GM12865 (cell line): ENCODE results near the gene SECTM1.

ENCODE experiments used
- DNase-seq: peaks from one replicate; pipeline ENCODE4 v3.0.0; 2010; ENCODE audit warnings: low read depth
- H3K4me3 ChIP-seq: 2 replicates; pipeline ENCODE4 v1.5.1; 2011; ENCODE audit warnings: mild to moderate bottlenecking, low read depth, low read length, control low read depth
- CTCF ChIP-seq: IDR thresholded peaks from 2 replicates; pipeline ENCODE4 v1.5.1; 2011; ENCODE audit warnings: low read length, control low read depth, low read depth, inconsistent platforms; ENCODE audit not compliant: insufficient read depth; ENCODE audit errors: missing control alignments

The SECTM1 gene

GRCh38 chr17:82313195-82314011, 20.2 kb downstream of the SECTM1 start:
- no peak for TF ChIP-seq CTCF
- H3K4me3 ChIP-seq, result no peak overlapping the region
- DNase-seq, result no peak

- TF ChIP-seq CTCF, result no peak
- DNase-seq, result no peak
- no peak overlapping the region for H3K4me3 ChIP-seq
Measured at GRCh38 chr17:82311971-82312370, 21.6 kb downstream of the SECTM1 start.

GRCh38 chr17:82310877-82311276, 22.7 kb downstream of the SECTM1 start:
- H3K4me3 ChIP-seq, result no peak overlapping the region
- TF ChIP-seq CTCF, result no peak
- DNase-seq, result no peak

GRCh38 chr17:82309656-82310570, 23.7 kb downstream of the SECTM1 start:
- TF ChIP-seq CTCF, result no peak
- no peak overlapping the region for H3K4me3 ChIP-seq

GRCh38 chr17:82305727-82306300, 27.8 kb downstream of the SECTM1 start:
- no peak overlapping the region for H3K4me3 ChIP-seq
- no peak for TF ChIP-seq CTCF
- no peak for DNase-seq

More at GRCh38 chr17:82309656-82310570, 23.7 kb downstream of the SECTM1 start:
- DNase-seq, result no peak

GRCh38 chr17:82304826-82305726, 28.5 kb downstream of the SECTM1 start:
- no peak for DNase-seq
- H3K4me3 ChIP-seq, result no peak overlapping the region
- no peak for TF ChIP-seq CTCF
